ENCODE measurements around the gene SMARCA5. TPM values are rescaled to one million over a fixed set of nuclear protein-coding genes. Genes with fewer than 3 reads are reported as not detected.

Gene SMARCA5
- total and polyA plus RNA-seq, 7 donors: 10.4 to 24.9 (median 21.6) TPM

DNA sequence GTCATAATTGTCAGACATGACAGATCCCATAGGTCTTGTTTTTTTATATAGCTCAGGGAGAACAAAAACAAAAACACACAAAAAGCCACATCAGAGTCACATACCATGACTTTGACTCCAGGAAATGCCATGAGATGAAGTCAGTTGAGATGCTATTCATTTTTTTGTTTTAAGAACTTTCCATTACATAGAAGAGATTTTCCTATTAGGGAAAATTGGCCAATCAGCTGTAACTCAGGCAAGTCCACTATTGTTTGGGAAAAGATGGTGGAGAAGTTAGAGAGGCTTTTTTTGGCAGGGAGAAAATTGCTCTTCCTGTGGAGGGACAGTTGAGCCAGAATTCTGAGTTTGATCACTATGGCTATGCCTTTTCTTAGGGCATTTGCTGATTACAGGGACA, 72.6 kb downstream of the SMARCA5 start:
- H3K36me3 ChIP-seq (ENCODE audit: insufficient read depth in 1 of 2, low read depth in 1 of 2): no peaks in the 10 kb centered on the region
- ATAC-seq (no peak), DNase-seq (no peak)
- intact Hi-C loops (cut with DNase I): no loop called here
- H3K4me1 ChIP-seq: no peaks in the 10 kb centered on the region
- peaks cover 8% of the 10 kb centered on the region for H3K9me3 ChIP-seq
- H3K27me3 ChIP-seq (ENCODE audit: insufficient read depth in 3 of 3, low read length in 2 of 3): no peaks in the 10 kb centered on the region
- no peak overlapping the region for H3K4me3 ChIP-seq
- H3K27ac ChIP-seq: no peak overlapping the region
- TF ChIP-seq, protein P1, sequence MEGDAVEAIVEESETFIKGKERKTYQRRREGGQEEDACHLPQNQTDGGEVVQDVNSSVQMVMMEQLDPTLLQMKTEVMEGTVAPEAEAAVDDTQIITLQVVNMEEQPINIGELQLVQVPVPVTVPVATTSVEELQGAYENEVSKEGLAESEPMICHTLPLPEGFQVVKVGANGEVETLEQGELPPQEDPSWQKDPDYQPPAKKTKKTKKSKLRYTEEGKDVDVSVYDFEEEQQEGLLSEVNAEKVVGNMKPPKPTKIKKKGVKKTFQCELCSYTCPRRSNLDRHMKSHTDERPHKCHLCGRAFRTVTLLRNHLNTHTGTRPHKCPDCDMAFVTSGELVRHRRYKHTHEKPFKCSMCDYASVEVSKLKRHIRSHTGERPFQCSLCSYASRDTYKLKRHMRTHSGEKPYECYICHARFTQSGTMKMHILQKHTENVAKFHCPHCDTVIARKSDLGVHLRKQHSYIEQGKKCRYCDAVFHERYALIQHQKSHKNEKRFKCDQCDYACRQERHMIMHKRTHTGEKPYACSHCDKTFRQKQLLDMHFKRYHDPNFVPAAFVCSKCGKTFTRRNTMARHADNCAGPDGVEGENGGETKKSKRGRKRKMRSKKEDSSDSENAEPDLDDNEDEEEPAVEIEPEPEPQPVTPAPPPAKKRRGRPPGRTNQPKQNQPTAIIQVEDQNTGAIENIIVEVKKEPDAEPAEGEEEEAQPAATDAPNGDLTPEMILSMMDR (IDR thresholded peaks at IDR 0.05): no peak

DNA sequence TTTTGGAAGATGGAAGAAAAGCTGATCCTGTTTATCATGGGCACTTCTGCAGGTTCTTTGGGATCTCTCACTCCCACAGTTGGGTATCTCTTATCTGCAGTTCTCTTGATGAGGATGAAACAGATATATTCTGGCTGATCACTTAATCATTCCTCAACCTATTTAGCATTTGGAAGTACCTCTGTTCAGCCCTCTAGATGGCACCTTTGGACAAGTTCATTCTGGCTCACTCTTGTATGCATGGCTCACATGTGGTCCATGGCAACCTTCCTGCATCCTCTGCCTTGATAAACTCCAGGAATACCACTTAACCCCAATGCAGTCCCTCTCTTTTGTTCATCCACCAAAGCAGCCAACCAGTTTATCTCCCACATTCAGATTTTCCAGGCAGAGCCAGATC, 74.2 kb downstream of the SMARCA5 start:
- H3K9me3 ChIP-seq: peaks cover 8% of the 10 kb centered on the region
- H3K4me3 ChIP-seq: no peak overlapping the region
- no peak overlapping the region for H3K27ac ChIP-seq
- no peaks in the 10 kb centered on the region for H3K4me1 ChIP-seq
- no peaks in the 10 kb centered on the region for H3K36me3 ChIP-seq (ENCODE audit: insufficient read depth in 1 of 2, low read depth in 1 of 2)
- TF ChIP-seq, protein P1 (IDR thresholded peaks at IDR 0.05): peak; percentile 20
- H3K27me3 ChIP-seq (ENCODE audit: insufficient read depth in 3 of 3, low read length in 2 of 3): no peaks in the 10 kb centered on the region
- intact Hi-C loops (cut with DNase I): no loop called here
- ATAC-seq (peak in 1 of 4 donors; percentile 57), DNase-seq (no peak)

DNA sequence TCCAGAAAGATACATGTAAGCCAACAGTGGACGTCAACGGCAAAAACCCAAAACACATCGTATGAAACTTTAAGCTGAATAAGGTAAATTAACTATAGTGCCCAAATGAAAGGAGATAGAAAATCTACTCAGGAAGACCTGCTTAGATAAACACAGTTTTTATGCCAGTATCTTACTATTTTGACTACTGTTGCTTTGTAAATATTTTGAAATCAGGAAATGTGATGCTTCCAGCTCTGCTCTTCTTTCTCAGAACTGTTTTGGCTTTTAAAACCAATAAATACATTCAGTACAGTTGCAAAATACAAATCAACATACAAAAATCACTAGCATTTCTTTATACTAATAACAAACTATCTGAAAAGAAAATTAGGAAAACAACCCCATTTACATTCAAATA, 83.8 kb downstream of the SMARCA5 start:
- H3K36me3 ChIP-seq (ENCODE audit: insufficient read depth in 1 of 2, low read depth in 1 of 2): no peaks in the 10 kb centered on the region
- WGBS, 3 donors: 82 to 87% (median 86%) methylated on average over 3 of the region's 3 CpGs
- ATAC-seq (no peak), DNase-seq (no peak)
- TF ChIP-seq, protein P1 (IDR thresholded peaks at IDR 0.05): no peak
- intact Hi-C loops (cut with DNase I): no loop called here
- no peaks in the 10 kb centered on the region for H3K4me1 ChIP-seq
- H3K9me3 ChIP-seq: no peaks in the 10 kb centered on the region
- H3K27ac ChIP-seq: no peak overlapping the region
- H3K4me3 ChIP-seq: no peak overlapping the region
- H3K27me3 ChIP-seq (ENCODE audit: insufficient read depth in 3 of 3, low read length in 2 of 3): no peaks in the 10 kb centered on the region

DNA sequence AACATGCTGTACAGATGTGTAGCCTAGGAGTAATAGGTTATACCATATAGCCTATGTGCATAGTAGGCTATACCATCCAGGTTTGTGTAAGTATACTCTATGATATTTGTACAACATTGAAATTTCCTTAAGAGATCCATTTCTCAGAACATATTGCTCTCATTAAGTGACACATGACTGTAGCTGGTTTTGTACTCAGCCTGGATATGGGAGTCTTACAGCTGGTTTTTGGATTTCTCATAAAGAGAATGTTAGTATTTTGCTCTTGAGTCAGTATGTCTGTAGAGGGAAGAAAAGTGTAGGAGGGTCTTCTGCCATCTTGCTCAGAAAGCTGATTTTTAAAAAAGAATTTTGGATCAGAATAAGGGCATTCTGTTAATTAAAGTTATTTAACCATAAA, 85.3 kb downstream of the SMARCA5 start:
- intact Hi-C loops (cut with DNase I): no loop called here
- Histone ChIP-seq H3K9me3 (no peaks in the 10 kb centered on the region), H3K27me3 (ENCODE audit: insufficient read depth in 3 of 3, low read length in 2 of 3) (no peaks in the 10 kb centered on the region), H3K4me3 (no peak overlapping the region), H3K27ac (no peak overlapping the region), H3K36me3 (ENCODE audit: insufficient read depth in 1 of 2, low read depth in 1 of 2) (no peaks in the 10 kb centered on the region), H3K4me1 (no peaks in the 10 kb centered on the region)
- TF ChIP-seq, protein P1 (IDR thresholded peaks at IDR 0.05): no peak
- DNase-seq (no peak), ATAC-seq (no peak)

- ATAC-seq: no peak
- H3K9me3 ChIP-seq: no peaks in the 10 kb centered on the region
- H3K4me1 ChIP-seq: no peaks in the 10 kb centered on the region
- TF ChIP-seq, protein P1 (IDR thresholded peaks at IDR 0.05): no peak
- no peaks in the 10 kb centered on the region for H3K36me3 ChIP-seq (ENCODE audit: insufficient read depth in 1 of 2, low read depth in 1 of 2)
- H3K4me3 ChIP-seq: no peak overlapping the region
- intact Hi-C loops (cut with DNase I): no loop called here
- no peaks in the 10 kb centered on the region for H3K27me3 ChIP-seq (ENCODE audit: insufficient read depth in 3 of 3, low read length in 2 of 3)
- no peak overlapping the region for H3K27ac ChIP-seq
- no peak for DNase-seq
- WGBS, 3 donors: 87 to 91% (median 90%) methylated on average over 1 of the region's 1 CpG
These were observed 86.3 kb downstream of the SMARCA5 start for GRCh38 chr4:143599827-143600226.
